ENCODE data around the gene MYO5A.

DNA sequence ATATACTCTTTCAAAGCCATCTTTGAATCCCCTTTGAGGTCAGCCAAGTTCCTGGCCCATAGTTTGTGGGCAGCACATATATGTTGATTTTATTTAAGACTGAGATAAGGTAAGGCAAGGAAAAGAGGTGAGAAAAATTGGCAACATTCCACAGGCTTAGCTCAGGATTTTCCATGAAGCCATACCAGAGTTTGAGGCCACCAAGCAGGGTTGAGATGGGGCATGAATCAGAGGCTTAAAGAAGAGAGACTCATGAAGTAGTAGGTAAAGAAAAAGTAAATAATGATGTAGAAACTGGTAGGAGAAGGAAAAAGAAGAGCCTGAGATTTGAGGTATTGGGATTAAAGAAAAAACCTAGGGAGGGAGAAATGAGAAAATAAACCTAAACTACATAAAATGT is 89.2 kb downstream of the MYO5A start:
- TF ChIP-seq CTCF (optimal IDR thresholded peaks at IDR 0.05 in 1 of 3, IDR thresholded peaks at IDR 0.05 in 1 of 3, conservative IDR thresholded peaks at IDR 0.05 in 1 of 3; ENCODE audit: extremely low read depth in 1 of 3, insufficient read depth in 2 of 3, low read length in 3 of 3) (no peak), EZH2 (IDR thresholded peaks at IDR 0.05; ENCODE audit: low read length) (no peak)
